SHP77 (cell line): ENCODE data around the gene RTN1.

ENCODE experiments used
- DNase-seq, 2 experiments: peaks; one replicate each; lab custom pipeline; 2025; lab: John Stamatoyannopoulos, UW

Gene RTN1

DNA sequence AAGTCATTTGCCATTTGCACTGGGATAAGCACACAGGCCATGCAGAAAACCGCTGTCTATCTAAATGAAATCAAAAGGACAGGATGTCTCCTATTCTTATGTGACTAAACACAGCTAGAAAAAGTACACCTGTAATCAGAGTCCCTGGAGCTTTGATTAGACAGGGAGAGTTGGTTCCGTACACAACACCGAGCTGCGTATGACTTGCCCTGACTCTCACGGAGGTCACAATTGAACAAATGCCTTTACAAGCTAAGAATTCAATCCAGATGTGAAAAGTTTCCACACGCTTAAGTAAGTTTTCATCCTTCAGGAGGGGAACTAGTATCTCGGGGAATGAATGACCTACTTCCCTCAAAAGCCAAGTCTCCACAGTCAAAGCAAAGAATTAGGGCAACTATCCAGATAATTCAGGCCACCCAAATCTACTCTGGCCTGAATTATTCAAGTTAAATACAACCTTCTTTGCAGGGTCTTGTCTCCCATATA, 67.5 kb downstream of the RTN1 start:
- DNase-seq: no peak

DNA sequence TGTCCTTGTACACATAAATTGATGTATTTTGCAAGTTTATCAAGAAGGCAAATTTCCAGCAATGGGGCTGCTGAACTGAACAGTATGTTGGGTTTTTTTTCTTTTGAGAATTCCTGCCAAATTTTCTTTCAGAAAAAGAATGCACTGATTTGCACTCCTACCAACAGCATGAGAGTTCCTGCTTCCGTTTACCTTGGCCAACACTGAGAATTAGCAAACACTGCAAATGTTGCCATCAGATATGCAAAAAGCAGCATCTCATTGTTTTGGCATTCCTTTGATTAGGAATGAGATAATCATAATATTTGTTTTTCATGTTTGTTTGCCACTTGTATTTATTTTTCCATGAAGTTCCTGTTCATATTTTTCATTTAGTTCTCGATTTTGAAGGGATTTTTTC, 82.4 kb downstream of the RTN1 start:
- no peak for DNase-seq

DNA sequence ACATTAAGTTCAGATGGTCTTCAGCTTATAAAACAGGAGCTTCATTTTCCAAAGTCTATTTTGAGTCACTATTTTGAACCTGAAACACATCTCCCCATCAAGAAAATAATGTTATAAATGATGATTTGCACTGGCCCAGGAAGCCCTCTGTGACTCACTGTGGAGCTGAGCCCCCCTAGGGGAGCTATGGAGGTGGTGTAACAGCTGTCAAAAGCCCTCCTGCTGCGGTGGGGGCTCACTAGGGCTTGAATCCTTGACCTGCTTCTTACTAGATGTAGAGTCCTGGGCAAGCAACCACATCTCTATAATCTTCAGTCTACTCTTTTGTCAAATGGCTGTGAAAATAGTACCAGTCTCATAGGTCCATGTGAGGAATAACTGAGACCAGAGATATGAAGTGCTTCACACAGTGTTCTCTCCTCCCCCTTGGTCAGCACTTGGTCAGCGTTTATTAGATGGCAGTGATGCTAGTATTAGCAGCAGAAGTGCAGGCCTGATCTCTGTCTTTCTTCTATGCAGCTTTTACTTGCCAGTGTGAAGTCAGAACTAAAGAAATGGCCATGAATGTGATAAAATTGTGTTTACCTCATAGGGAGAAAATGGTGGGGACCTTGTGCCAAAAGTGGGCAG, 83.4 kb downstream of the RTN1 start:
- no peak for DNase-seq

DNA sequence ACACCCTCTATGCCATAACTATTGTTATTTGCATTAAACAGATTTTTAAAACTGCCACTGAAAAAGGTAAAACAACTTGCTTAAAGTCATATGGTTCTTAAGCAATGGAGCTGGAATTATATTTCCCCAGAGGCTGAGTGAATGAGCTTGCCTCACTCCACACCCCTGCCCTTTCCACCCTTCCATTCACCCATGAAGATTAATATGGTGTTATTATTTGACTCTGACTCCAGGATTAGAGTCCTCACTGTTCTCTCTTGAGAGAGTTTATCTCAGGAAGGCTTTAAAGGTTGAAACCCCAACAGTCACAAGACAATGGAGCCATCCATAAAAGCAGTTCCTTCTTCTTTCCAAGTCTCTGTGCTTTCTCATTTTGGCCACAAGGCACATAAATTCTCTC, 84.9 kb downstream of the RTN1 start:
- no peak for DNase-seq

DNA sequence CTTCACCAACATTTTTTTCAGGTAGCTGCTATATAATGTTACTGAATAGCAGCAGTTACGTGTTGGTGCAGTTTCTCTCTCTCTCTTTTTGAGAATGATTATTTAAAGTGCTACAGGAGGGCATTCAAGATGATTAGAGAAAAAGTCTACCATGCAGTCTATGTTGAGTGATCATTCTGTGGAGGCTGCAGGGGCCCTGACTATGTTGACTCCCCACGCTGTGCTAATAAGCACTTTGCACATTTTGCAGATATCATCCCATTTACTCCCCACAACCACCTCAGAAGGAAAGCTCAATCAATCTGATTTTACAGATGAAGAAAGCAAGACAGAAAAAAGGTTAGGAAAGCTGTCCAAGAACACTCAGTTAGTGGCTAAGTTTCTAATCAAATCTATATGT, 87.8 kb downstream of the RTN1 start:
- DNase-seq: no peak

DNA sequence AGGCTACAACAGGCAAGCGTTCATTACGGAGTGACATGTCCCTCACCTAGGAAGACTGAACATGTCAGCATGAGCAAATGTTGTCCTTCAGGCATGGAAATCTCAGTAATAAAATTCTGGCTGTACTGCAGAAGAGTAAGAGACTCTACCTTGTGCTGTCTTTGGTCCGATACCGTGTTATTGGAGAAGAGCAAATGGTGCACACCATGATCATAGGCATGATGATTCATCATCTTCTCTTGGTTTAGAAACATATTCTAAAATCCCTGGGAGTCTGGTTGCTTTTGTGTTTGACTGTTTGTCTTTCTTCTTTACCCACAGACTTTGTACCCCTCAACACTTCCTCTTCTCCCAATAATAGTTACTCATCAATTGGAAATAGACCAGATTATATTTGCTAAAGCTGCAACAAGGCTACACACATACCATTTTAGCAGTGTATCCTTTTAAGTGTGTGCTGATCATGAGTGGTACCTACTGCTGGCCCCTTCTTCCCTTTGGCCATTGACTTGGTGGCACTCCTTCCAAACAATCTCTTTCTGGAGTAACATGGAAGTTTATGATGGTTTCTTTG, 93.5 kb downstream of the RTN1 start:
- DNase-seq: no peak

DNA sequence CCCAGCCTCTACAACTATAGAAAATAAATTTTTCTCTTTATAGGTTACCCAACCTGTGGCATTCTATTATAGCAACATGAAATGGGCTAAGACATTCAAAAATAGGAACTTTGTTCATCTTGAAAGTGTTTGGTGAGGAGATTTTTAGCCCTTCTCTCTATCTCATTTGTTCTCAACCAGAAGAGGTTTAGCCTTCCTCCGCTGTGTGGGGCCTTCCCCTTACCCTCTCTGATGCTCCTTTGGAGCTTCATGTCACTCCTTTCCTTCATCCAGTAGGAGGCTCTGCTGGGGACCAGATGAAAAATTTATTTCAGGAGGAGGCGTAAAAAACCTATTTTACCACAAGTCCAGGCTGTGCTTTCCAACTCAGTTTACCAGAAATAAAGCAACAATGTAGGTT, 94.1 kb downstream of the RTN1 start:
- DNase-seq: no peak

DNA sequence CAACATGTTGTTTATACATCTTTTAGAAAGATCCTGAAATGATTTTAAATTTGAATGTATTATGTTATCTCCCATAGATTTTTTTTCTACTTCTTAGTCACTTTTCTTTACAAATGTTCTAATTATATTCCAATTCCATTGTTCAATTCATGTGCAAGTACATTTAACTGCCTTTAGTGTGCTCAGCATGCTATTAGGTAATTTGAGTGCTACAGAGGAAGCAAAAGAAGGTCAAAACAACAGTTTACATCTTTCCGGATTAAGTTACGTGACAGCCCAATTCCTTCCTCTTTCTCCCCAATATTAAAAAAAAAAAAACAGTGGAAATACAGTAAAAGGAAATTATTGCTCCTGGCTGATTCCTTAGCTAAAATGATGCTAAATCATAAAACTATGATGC, 98.3 kb downstream of the RTN1 start:
- no peak for DNase-seq

DNA sequence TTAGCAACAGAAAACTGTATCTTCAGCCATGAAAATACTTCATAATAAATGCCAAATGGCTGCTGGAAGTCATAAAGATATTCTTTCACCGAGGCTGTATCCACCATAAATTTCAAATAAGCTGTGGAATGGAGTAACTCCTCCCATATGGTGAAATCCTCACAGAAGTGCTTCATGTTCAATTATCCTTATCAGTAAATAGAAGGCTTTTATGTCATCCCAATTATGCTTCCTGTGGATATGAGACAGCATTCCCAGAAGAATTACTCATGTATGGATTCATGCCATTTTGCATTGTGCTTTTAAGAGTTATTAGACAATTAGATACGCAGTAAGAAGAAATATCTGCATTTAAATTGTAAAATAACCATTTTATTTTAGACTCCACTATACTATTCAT, 99.0 kb downstream of the RTN1 start:
- peak; percentile 14 to 37 for DNase-seq

DNA sequence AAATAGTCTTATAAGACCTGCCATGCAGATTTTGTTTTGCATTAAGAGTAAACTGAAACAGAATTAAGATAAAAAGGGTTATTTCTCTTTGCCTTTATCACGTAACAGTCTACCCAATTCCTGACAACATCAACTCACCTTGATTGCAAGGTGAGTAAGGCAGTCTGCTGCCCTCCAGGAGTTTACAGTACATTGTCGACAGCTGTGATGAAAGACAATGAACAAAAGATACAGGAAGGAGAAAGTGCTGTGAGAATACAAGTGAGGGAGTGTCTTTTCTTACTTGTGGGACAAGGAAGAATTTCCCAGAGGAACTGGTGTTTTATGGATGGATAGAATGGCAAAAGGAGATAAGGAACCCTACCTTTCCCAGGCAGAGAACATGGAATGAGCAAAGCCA, 101.0 kb downstream of the RTN1 start:
- DNase-seq: no peak

DNA sequence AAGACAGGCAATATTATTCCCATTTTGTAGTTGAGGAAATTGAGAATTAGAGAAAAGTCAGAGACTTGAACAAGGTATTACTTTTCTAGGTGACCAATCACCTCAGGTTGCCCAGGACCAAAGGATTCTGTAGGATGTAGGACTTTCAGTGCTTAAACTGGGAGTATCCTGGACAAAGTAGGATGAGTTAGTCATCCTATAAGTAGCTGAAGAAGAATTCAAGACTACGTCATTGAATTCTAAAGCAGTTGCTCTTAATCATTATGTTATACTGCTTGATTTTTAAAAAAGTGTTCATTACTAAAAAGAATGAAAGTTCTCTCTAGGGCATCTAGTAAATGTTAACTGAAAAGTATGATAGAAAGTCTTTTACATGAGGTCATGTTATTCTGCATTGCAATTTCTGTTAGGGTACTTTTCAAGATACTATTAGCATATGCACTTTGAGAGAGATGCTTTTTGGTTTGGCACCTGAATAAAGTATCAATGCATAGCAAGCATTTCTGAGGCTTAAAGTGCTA, 101.7 kb downstream of the RTN1 start:
- DNase-seq: no peak

DNA sequence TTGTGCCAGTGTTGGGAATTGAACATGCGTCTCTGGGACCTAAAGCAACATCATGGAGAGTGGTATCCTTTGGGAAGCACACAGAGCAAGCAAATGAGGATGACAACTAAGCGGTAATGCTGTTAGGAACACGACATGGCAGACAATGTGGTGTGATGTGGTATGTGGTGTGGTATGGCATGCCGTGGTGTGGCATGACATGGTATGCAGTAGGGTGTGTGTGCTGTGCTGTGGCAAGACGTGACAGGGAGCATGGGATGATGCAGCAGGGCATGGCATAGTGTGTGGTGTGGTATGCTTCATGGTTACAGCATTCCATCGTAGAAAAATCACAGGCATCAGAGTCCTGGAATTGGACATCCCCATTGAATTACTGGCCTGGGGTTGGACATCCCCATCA, 108.7 kb downstream of the RTN1 start:
- no peak for DNase-seq

DNA sequence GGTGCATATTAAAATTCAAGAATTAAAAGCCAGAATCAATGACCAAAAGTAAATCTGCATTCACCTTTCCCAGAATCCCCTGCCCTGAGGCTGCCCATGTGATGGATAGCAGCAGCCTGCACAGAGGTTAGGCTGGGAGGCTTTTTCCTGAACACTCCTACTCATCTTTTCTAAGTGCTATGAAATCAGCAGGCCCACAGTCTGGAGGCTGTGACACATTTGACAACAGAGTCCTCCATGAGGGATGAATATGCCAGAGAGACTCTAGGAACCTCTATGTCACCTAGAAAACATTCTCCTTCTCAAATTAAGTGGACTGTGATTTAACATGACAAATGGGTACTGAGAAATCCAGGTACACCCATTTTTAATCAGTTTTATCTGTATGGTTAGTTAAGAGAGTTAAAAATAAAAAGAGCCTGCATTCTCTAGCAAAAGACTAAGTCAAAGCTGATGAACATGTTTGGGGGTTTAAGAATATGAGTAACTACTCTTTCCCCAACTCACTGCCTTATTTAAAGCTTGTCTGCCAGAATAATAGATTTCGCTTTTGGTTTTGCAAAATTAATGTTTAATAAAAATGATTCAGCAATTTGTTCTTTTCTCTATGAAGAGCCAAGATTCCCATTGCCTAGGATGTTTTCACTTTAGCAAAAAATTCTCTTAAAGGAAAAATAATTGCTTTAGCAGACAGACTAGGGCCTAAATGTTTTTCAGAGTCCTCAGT, 115.0 kb downstream of the RTN1 start:
- DNase-seq: no peak

DNA sequence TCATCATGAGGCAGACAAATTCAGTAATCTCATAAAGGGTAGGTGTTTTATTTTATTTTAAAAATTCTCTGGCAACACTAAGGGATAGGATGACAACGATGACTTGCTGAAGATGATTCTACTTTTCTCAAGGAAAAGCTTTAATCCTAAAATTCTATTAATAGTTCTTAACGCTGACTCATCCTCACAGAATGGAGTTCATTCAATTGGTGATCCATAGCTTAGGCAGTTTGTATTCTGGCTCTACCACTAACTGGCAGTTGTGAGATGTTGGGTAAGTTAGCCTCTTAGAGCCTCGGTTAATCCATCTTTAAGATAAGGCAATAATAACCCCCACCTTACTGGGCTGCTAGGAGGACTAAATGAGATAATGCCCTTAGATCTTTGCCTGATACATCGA, 116.3 kb downstream of the RTN1 start:
- DNase-seq: no peak

DNA sequence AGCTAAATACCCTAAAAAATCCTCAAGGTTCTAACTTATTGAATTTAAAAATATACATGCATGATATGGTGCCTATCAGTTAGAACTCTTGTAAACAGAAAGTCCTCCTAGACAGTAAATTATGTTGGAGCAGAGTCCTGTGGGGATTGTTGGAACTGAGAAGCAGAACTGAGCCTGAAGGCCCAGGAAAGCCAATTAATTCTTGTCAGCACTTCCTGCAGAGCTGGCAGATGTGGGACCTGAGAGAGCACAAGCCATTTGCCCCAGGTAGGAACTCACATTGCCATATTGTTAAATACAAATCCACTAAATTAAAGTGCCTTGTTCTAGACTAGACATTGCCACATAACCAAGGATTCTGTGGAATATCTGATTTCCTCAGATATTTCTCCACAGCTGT, 117.1 kb downstream of the RTN1 start:
- no peak for DNase-seq

DNA sequence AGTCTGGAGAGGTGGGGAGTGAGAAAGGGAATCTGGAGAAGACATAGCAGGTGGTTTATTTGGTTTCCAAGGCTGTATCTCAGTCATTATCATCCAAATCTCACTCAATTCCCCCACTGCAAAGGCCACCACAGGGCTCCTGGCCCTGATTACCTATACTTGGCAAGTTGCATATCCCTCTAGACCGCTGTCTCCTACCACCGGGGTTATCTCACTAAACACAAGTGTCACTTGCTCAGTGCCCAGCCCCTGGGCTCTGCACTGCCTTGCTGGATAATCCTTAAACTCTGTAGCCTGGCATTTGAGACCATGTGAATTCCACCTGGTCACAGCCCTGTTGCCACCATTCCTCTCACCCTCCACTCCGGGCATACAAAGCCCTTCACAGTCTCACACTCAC, 119.0 kb downstream of the RTN1 start:
- no peak for DNase-seq

DNA sequence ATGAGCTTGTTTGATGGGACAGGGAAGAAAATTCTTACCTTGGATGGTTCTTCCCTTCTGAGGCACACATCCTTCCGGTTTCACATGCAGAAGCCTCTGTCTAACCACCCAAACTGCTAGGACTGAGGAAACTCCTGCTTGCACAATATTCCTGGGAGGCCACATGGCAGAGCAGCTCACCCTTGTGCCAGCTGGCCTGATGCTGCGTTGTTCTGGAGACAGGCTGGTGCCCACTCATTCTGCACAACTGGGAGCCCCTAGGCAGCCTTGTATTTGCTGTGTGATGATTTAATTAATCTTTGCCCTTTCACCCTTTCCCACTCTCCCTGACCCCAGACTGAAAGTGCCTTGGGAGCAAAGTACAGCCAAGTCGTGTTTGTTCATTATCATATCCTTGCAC, 130.8 kb downstream of the RTN1 start:
- no peak for DNase-seq

DNA sequence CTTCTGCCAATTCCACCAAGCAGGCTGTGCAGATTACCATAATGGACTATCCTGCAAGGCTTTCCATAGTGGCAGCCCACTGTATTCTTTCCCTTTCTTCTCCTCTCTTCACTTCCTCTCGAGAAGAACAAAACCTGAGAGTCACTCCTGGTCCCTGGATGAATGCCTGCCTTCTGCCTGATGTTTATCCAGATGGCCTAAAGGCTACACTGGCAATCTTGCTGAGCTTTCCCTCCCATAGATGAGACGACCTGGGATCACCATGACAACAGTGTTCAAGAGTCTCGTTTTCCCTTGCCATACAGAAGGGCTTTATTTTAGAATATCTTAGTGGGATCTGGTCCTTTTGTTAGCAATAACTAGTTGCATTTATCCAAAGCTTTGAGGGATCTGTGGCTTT, 142.3 kb downstream of the RTN1 start:
- peak; percentile 72 to 83 for DNase-seq

DNA sequence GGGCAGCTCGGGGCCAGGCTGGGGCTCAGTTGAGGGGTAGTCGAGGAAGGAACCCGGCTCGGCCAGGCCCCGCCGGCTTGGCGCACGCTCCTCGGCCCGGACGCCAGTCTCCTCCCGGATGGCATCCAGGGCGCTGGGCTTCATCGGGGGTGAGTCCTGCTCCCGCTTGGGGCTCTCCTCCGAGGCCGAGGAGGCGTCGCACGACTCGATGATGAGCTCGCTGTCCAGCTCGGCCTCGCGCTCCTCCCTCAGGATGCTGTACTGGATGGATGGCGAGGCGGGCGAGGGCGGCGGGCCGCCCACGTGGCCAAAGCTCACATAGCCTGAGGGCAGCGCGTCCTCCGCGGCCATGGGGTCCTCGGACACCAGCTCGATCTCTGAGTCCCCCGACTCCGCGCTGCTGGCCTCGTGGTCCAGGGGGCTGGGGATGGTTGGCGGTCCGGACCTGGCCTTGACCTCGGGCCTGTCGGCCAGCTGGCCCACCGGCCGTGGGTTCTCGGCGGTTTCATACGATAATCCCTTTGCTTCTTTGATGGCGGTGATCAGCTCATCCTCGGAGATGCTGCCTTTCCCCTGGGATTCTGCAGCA, 143.4 kb downstream of the RTN1 start:
- DNase-seq: no peak

DNA sequence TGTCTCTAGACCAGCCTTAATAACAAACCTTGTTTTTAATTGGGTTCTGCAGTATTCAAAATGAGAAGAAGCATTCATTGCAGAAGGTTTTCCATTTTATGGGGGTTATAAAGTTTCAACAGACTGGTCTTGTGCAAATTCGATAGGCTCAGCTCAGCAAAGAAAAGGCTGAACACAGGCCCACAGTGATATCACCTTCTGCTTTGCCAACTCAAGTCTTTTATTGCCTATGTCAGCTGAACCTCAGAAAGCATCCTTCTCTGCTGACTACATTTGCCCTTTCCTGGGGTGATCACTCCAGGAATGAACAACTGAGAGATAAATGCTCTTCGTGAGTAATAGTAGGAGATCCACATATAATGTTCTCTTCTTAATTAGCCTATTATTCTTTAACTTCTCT, 159.5 kb downstream of the RTN1 start:
- DNase-seq: no peak

DNA sequence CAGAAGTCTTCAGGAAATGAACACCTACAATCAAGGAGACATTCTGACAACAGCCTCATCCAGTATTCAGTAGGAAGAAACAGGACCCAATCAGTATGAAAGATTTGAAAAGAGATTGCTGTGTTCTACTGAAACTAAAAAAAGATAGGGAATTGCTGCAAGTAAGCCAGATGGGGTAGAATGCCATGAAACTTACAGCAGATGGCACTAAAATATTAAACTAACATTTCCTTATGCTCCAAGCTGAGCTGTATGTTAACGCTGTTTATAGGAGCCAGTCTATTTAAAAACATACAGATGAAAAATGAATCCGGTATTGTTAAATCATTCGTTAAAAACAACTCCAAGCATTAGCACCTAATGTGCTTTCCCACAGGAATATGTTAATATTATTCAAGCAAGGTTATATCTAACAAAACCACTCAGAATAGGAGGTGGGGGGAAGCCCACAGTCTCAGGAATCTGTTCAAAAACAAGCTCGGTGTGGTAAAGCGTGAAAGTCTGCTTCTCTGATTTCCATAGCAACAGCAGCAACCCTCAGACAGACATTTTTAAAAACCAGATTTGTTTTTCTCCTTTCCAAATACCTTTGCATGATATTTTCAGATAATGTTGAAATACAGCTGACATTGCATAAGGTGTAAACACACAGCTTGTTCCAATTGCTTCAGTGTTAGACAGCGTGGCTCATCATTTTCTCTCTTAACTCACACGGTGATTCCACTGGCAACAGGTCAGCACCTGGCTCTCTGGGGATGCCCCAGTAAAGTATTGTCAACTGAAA, 162.6 kb downstream of the RTN1 start:
- DNase-seq: no peak

DNA sequence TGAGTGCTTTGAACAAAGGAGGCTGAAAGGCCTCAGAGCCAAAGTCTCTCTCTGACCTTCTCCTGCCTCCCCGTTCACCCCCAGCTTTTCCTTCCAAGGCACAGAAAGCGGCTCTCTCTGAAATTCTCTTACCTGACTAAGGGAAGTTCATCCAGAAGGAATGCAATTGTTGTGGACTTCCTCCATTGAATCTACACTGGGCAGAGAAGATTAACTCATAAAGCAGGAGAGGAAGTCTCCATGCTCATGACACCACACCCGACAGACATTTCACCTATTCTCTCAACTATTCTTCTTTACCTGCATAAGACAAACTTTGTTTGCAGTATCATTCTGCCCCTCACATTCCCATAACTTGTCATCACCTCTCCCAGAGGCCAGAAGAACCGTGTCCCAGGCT, 164.7 kb downstream of the RTN1 start:
- no peak for DNase-seq
